ENCODE results near the gene THBS4. TPM values are rescaled to one million over a fixed set of nuclear protein-coding genes. Genes with fewer than 3 reads are reported as not detected.

THBS4 gene
- total RNA-seq, 1 donor from 2014 or later, result 6.9 TPM

DNA sequence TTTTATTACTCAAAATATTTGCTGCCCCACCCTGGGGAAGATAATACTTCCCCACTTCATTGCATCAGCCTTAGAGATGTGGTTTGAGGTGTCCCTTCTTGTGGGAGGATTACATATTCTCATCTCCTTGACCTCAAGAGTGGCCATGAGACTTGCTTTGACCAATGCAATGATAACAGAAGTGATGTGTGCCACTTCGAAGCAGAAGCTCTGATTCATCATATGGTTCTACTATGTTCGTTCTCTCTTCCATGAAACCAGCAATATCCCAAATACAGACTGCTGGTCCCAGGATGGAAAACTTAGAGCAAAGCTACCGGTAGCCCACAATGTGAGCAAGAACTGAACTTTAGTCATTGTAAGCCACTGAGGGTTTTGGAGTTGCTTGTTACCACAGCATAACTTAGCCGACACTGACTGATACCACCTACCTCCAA is 92.0 kb downstream of the THBS4 start:
- Mint-ChIP-seq H3K36me3 (ENCODE audit: low read depth) (peaks cover 3% of the 10 kb centered on the region), H3K4me1 (peaks cover 9% of the 10 kb centered on the region), H3K27me3 (ENCODE audit: low read depth) (no peaks in the 10 kb centered on the region), H3K4me3 (no peak overlapping the region), H3K9me3 (peaks cover 14% of the 10 kb centered on the region), H3K27ac (ENCODE audit: unreplicated experiment) (no peak overlapping the region)
- TF ChIP-seq, protein P1, sequence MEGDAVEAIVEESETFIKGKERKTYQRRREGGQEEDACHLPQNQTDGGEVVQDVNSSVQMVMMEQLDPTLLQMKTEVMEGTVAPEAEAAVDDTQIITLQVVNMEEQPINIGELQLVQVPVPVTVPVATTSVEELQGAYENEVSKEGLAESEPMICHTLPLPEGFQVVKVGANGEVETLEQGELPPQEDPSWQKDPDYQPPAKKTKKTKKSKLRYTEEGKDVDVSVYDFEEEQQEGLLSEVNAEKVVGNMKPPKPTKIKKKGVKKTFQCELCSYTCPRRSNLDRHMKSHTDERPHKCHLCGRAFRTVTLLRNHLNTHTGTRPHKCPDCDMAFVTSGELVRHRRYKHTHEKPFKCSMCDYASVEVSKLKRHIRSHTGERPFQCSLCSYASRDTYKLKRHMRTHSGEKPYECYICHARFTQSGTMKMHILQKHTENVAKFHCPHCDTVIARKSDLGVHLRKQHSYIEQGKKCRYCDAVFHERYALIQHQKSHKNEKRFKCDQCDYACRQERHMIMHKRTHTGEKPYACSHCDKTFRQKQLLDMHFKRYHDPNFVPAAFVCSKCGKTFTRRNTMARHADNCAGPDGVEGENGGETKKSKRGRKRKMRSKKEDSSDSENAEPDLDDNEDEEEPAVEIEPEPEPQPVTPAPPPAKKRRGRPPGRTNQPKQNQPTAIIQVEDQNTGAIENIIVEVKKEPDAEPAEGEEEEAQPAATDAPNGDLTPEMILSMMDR (conservative IDR thresholded peaks at IDR 0.05), result no peak
- DNase-seq (ENCODE audit: low read depth, low spot score), result no peak

DNA sequence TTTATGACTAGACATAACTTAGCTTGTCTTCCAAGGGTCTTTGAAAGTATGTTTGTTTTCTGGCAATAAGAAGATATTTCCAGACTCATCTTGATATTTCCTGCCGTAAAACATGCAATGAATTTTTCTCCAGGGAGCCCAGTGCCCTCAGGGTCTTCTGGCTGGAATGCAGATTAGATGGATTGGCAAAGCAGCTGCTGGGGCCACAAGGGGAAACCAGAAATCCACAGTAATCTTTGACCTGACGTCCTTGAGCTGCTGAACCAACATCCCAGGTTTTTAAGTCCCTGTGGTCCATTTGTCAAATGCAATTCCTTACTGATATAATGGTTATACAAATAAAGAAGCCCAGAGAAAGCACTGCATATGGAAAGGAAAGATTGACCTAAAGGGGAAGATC is 93.0 kb downstream of the THBS4 start:
- H3K27ac Mint-ChIP-seq (ENCODE audit: unreplicated experiment), result no peak overlapping the region
- H3K4me3 Mint-ChIP-seq, result no peak overlapping the region
- H3K4me1 Mint-ChIP-seq, result peaks cover 10% of the 10 kb centered on the region
- DNase-seq (ENCODE audit: low read depth, low spot score), result no peak
- H3K27me3 Mint-ChIP-seq (ENCODE audit: low read depth), result no peaks in the 10 kb centered on the region
- TF ChIP-seq, protein P1 (conservative IDR thresholded peaks at IDR 0.05), result no peak
- peaks cover 3% of the 10 kb centered on the region for H3K36me3 Mint-ChIP-seq (ENCODE audit: low read depth)
- H3K9me3 Mint-ChIP-seq, result peaks cover 14% of the 10 kb centered on the region

DNA sequence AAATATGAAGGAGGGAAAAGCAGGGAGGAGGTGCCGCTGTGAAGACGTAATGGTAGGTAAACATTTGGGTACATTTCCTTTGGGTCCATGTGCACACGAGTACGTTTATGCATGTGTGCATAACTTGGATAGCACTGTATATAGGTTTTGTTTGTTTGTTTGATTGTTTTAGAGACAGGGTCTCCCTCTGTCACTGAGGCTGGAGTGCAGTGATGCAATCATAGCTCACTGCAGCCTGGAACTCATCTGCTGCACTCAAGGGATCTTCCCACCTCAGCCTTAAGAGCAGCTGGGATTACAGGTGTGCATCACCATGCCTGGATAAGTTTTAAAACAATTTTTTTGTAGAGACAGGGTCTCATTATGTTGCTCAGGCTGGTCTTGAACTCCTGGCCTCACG is 94.0 kb downstream of the THBS4 start:
- peaks cover 16% of the 10 kb centered on the region for H3K4me1 Mint-ChIP-seq
- TF ChIP-seq, protein P1 (conservative IDR thresholded peaks at IDR 0.05), result no peak
- H3K9me3 Mint-ChIP-seq, result peaks cover 14% of the 10 kb centered on the region

More for the DNA sequence above, 94.0 kb downstream of the THBS4 start:
- DNase-seq (ENCODE audit: low read depth, low spot score), result no peak
- Mint-ChIP-seq H3K36me3 (ENCODE audit: low read depth) (peaks cover 3% of the 10 kb centered on the region), H3K27ac (ENCODE audit: unreplicated experiment) (no peak overlapping the region), H3K27me3 (ENCODE audit: low read depth) (no peaks in the 10 kb centered on the region), H3K4me3 (no peak overlapping the region)

Other genes starting within 250 kb of the THBS4 start
- gene MTX3, start 44.1 kb upstream of the THBS4 start, total RNA-seq, result 26.4 and 27.9 TPM in 2 replicates
- 7.9 and 8.3 TPM in 2 replicates for gene SERINC5, start 220.7 kb downstream of the THBS4 start, total RNA-seq

All from neural crest cell (in vitro differentiated cells).